Coronary artery (tissue), 2 donors: ENCODE measurements around the gene TBL1X.

Experiments used
- DNase-seq: peaks from one replicate; pipeline ENCODE4 v3.0.0-alpha.2; 2017; ENCODE audit warnings: low spot score
- H3K27ac ChIP-seq, 2 donors: fragments of 200-600 bp; sonication (generic); one replicate each; pipeline ENCODE4 v1.5.1; 2016 to 2019
- H3K4me3 ChIP-seq: fragments of 200-600 bp; sonication (generic); 2 replicates; pipeline ENCODE4 v1.5.1; 2016; ENCODE audit warnings: mild to moderate bottlenecking, moderate library complexity
- CTCF ChIP-seq: fragments of 200-600 bp; sonication (generic); IDR thresholded peaks from one replicate; pipeline ENCODE4 v1.5.1; 2019; ENCODE audit warnings: antibody characterized with exemption

TBL1X gene

DNA sequence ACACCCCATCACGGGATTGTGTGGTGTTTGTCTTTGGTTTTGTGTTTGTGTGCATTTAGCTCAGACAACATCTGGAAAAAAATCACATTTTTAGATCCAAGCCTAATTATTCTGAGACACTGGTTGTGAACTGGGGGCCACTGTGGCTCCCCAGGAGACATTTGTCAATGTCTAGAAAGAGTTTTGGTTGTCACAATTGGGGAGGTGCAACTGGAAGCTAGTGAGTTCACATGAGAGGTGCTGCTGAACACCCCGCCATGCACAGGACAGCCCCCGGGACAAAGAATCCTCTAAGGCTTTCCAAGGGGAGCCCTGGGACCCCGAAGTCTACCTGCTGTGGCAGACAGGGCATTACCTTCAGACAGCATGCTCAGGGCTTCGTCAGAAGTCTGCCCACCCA lies 274.3 kb downstream of the TBL1X start:
- Histone ChIP-seq H3K4me3 (no peak overlapping the region), H3K27ac (no peak overlapping the region)
- no peak for DNase-seq
- no peak for TF ChIP-seq CTCF

- Histone ChIP-seq H3K4me3 (no peak overlapping the region), H3K27ac (no peak overlapping the region)
- no peak for TF ChIP-seq CTCF
- DNase-seq, result no peak
Measured at GRCh38 chrX:9745417-9746115, 280.7 kb downstream of the TBL1X start.

DNA sequence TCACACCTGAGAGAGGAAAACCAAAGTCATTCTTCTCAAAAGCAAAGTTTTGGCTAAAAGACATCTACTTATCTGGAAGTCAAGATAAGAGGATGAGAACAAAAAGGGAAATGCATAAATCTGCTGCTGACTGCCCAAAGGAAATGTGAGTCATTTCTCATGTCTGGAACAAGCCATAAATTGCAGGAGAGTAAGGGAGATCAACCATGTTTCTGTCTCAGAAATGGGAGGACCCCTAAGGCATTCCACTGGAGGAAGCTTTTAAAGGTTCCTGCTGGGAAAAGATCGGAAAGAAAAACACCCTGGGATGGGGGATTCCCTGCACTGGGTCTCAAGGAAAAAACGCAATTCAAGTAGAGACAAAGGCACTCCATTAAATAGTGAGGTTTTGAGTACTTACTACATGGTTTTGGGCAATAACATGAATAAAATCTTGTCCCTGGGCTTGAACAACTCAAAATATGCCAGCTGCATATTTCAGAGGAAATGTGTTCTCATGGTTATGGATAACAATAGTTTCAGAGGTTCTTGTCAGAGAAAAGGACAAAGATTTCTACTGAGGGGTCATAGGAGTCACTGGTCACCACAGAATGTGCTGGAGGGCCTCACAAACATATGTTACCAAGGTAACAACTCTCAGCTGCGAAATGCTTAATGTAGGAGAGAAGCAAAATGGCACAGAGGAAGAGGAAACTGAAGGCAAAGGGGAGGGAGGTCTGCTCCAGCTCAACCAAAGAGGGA lies 281.5 kb downstream of the TBL1X start:
- no peak for DNase-seq
- Histone ChIP-seq H3K4me3 (no peak overlapping the region), H3K27ac (no peak overlapping the region)
- no peak for TF ChIP-seq CTCF

DNA sequence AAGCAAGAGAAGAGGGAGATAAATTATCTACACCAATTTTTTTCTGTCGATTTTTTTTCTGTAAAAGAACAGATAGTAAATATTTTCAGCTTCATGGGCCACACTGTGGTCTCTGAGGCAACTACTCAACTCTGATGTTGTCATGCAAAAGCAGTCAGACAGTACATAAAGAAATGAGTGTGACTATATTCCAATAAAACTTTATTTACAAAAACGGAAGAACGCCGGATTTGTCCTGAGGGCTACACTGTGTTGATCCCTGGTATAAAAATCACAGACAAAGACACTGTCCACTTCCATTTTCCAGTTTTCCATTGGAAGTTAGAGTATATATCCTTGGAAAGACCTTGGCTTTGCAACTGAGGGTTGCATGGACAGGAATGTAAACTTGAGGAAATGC lies 282.8 kb downstream of the TBL1X start:
- H3K4me3 ChIP-seq, result no peak overlapping the region
- no peak for TF ChIP-seq CTCF
- no peak overlapping the region for H3K27ac ChIP-seq
- no peak for DNase-seq

DNA sequence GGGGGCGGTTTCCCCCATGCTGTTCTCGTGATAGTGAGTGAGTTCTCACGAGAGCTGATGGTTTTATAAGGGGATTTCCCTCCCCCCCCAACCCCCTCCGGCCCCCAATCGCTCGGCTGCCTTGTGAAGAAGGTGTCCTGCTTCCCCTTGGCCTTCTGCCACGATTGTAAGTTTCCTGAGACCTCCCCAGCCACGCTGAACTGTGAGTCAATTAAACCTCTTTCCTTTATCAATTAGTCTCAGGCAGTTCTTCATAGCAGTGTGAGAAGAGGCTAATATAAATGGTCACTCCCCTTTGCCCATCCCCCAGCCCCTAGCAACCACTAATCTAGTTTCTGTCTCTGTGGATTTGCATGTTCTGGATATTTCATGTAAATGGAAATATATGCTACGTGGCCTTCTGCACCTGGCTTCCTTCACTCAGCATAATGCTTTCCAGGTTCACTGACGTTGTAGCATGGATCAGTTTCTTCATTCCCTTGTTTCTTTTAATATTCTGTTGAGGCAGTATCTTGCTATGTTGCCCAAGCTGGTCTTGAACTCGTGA lies 284.4 kb downstream of the TBL1X start:
- H3K4me3 ChIP-seq, result no peak overlapping the region
- no peak overlapping the region for H3K27ac ChIP-seq
- no peak for TF ChIP-seq CTCF
- DNase-seq, result no peak

- no peak for DNase-seq
- Histone ChIP-seq H3K27ac (no peak overlapping the region), H3K4me3 (no peak overlapping the region)
- no peak for TF ChIP-seq CTCF
Measured at GRCh38 chrX:9757366-9757765, 292.5 kb downstream of the TBL1X start.
